HG02678 (cell line): Measurements from ENCODE around the gene ELMO2.

Experiments
- ATAC-seq: cut with Tn5 transposase; IDR thresholded peaks from one replicate; pipeline ENCODE4 v1.9.1; 2021; ENCODE audit warnings: mild to moderate bottlenecking, moderate library complexity; ENCODE audit not compliant: unreplicated experiment

Gene ELMO2

GRCh38 chr20:46334303-46334904 lies 72.0 kb downstream of the ELMO2 start:
- ATAC-seq, result no peak

- ATAC-seq, result no peak
Measured at GRCh38 chr20:46333161-46333991, 73.0 kb downstream of the ELMO2 start.

- ATAC-seq, result no peak
Measured at GRCh38 chr20:46332373-46333160, 73.8 kb downstream of the ELMO2 start.

GRCh38 chr20:46331611-46332361 lies 74.6 kb downstream of the ELMO2 start:
- no peak for ATAC-seq

GRCh38 chr20:46330831-46331371 lies 75.5 kb downstream of the ELMO2 start:
- ATAC-seq, result no peak

GRCh38 chr20:46330072-46330763 lies 76.2 kb downstream of the ELMO2 start:
- no peak for ATAC-seq

- ATAC-seq, result no peak
Measured at GRCh38 chr20:46328200-46328882, 78.1 kb downstream of the ELMO2 start.

- ATAC-seq, result no peak
Measured at GRCh38 chr20:46327557-46327956, 78.9 kb downstream of the ELMO2 start.

GRCh38 chr20:46325789-46326188 lies 80.6 kb downstream of the ELMO2 start:
- ATAC-seq, result no peak

GRCh38 chr20:46324960-46325703 lies 81.3 kb downstream of the ELMO2 start:
- ATAC-seq, result no peak

GRCh38 chr20:46324379-46324778 lies 82.0 kb downstream of the ELMO2 start:
- ATAC-seq, result no peak

GRCh38 chr20:46323557-46323956 lies 82.9 kb downstream of the ELMO2 start:
- no peak for ATAC-seq

GRCh38 chr20:46322641-46323040 lies 83.8 kb downstream of the ELMO2 start:
- ATAC-seq, result no peak

- ATAC-seq, result no peak
Measured at GRCh38 chr20:46317685-46318177, 88.7 kb downstream of the ELMO2 start.

GRCh38 chr20:46316984-46317684 lies 89.3 kb downstream of the ELMO2 start:
- no peak for ATAC-seq
